HepG2 (cell line): Measurements from ENCODE around the gene VEZF1. TPM values are rescaled to one million over a fixed set of nuclear protein-coding genes. Genes with fewer than 3 reads are reported as not detected.

Source experiments
- BORCS8-MEF2B ChIP-seq: sonication (generic); formaldehyde crosslinking; IDR thresholded peaks from 2 replicates; pipeline ENCODE4 v1.8.0; 2022; ENCODE audit warnings: mild to moderate bottlenecking, missing genetic modification reagents
- CHD4 ChIP-seq: fragments of 200-600 bp; sonication (generic); IDR thresholded peaks from 2 replicates; pipeline ENCODE4 v1.7.0; 2017; ENCODE audit warnings: mild to moderate bottlenecking, low read length, borderline replicate concordance
- E2F2 ChIP-seq: sonication (generic); formaldehyde crosslinking; IDR thresholded peaks from 2 replicates; pipeline ENCODE4 v1.4.0; 2020; ENCODE audit warnings: missing genetic modification reagents, borderline replicate concordance
- E2F5 ChIP-seq: sonication (generic); formaldehyde crosslinking; conservative IDR thresholded peaks from 2 replicates; pipeline ENCODE4 v1.4.0; 2020; ENCODE audit warnings: missing genetic modification reagents
- HNF4A ChIP-seq: sonication (generic); formaldehyde crosslinking; IDR thresholded peaks from 2 replicates; pipeline ENCODE4 v1.4.0; 2020; ENCODE audit warnings: missing genetic modification reagents
- HOMEZ ChIP-seq: IDR thresholded peaks from 2 replicates; pipeline ENCODE4 v1.6.1; 2016; ENCODE audit warnings: low read depth
- IRF2 ChIP-seq: IDR thresholded peaks from 2 replicates; pipeline ENCODE4 v1.6.1; 2018; ENCODE audit warnings: missing genetic modification reagents, missing compliant biosample characterization
- NCOR1 ChIP-seq: fragments of 200-600 bp; sonication (generic); IDR thresholded peaks from 2 replicates; pipeline ENCODE4 v1.7.0; 2017; ENCODE audit warnings: antibody characterized with exemption, low read length, borderline replicate concordance
- NR2F2 ChIP-seq: IDR thresholded peaks from 2 replicates; pipeline ENCODE4 v1.6.1; 2012; ENCODE audit warnings: low read depth, inconsistent platforms, borderline replicate concordance
- NR2F6 ChIP-seq, 2 experiments: IDR thresholded peaks; 2 replicates each; pipeline ENCODE4 v1.6.1; 2016; ENCODE audit warnings: antibody characterized with exemption in 1 of 2, mild to moderate bottlenecking in 1 of 2
- PATZ1 ChIP-seq: sonication (generic); formaldehyde crosslinking; IDR thresholded peaks from 2 replicates; pipeline ENCODE4 v1.4.0; 2020; ENCODE audit warnings: missing genetic modification reagents
- RARA ChIP-seq: IDR thresholded peaks from 2 replicates; pipeline ENCODE4 v1.6.1; 2016; ENCODE audit warnings: missing genetic modification reagents, missing compliant biosample characterization
- RFX1 ChIP-seq: fragments of 450-650 bp; IDR thresholded peaks from 2 replicates; pipeline ENCODE4 v1.6.1; 2017
- SALL1 ChIP-seq: sonication (generic); formaldehyde crosslinking; IDR thresholded peaks from 2 replicates; pipeline ENCODE4 v1.8.0; 2022; ENCODE audit warnings: mild to moderate bottlenecking, missing genetic modification reagents
- TBL1XR1 ChIP-seq: fragments of 150-350 bp; IDR thresholded peaks from 2 replicates; pipeline ENCODE4 v1.6.1; 2014; ENCODE audit warnings: borderline replicate concordance, low read length; ENCODE audit not compliant: partially characterized antibody
- TFE3 ChIP-seq: IDR thresholded peaks from 2 replicates; pipeline ENCODE4 v1.6.1; 2016
- ZBTB3 ChIP-seq: sonication (generic); formaldehyde crosslinking; IDR thresholded peaks from 2 replicates; pipeline ENCODE4 v1.4.0; 2020; ENCODE audit warnings: low read depth, mild to moderate bottlenecking, moderate library complexity, missing genetic modification reagents, borderline replicate concordance
- ZNF207 ChIP-seq: fragments of 450-650 bp; IDR thresholded peaks from 2 replicates; pipeline ENCODE4 v1.6.1; 2016; ENCODE audit warnings: antibody characterized with exemption, borderline replicate concordance
- ZNF33B ChIP-seq: sonication (generic); formaldehyde crosslinking; IDR thresholded peaks from 2 replicates; pipeline ENCODE4 v1.5.1; 2020; ENCODE audit warnings: mild to moderate bottlenecking, missing genetic modification reagents
- ZNF710 ChIP-seq: sonication (generic); formaldehyde crosslinking; IDR thresholded peaks from 2 replicates; pipeline ENCODE4 v1.5.0; 2020; ENCODE audit warnings: mild to moderate bottlenecking, missing genetic modification reagents, borderline replicate concordance
- ZNF776 ChIP-seq: sonication (generic); formaldehyde crosslinking; IDR thresholded peaks from 2 replicates; pipeline ENCODE4 v1.4.0; 2020; ENCODE audit warnings: mild to moderate bottlenecking, missing genetic modification reagents
- ZSCAN20 ChIP-seq: sonication (generic); formaldehyde crosslinking; IDR thresholded peaks from 2 replicates; pipeline ENCODE4 v1.4.0; 2020; ENCODE audit warnings: missing genetic modification reagents, mild to moderate bottlenecking, borderline replicate concordance
- polyA plus RNA-seq, 8 experiments: library from polyadenylated mRNA; depleted of rRNA in 3 of 8; stranded (reverse) in 7 of 8; unstranded in 1 of 8; fragments of >200 nt; fragmentation: Illumina TruSeq in 4 of 8; extraction: Trizol in 4 of 8; gene quantifications; 2 replicates each; pipeline versions ENCODE4 v1.2.1 to v1.2.3, GENCODE V29; 2011 to 2016; ENCODE audit warnings: low read depth in 4 of 8, missing spikeins in 1 of 8, mixed read lengths in 1 of 8; ENCODE audit not compliant: insufficient read depth in 1 of 8
- total RNA-seq, 5 experiments: library from RNA; depleted of rRNA; stranded (reverse); fragments of >200 nt; fragmentation: Illumina TruSeq; extraction: Trizol; gene quantifications; 2 replicates each; pipeline ENCODE4 v1.2.3, GENCODE V29; 2016; ENCODE audit warnings: low read depth in 1 of 5

VEZF1 gene
- total and polyA plus RNA-seq, 2 of the 13 experiments (the other 11 are each of a cell fraction or from before 2014, with no cell fraction given) = 45.9 to 49.7 TPM

GRCh38 chr17:57953219-57953618 lies 34.8 kb downstream of the VEZF1 start (continued):
- TF ChIP-seq E2F2 (CRISPR knock-in tag) = no peak
- peak; percentile 46; the same call in 1 of the 2 replicates for TF ChIP-seq RFX1
- 0 out of 2 replicates have a peak, but pooled peaks have one; percentile 17 for TF ChIP-seq IRF2 (CRISPR knock-in tag)
- TF ChIP-seq NR2F2 = peak; percentile 60; the same call in 1 of the 2 replicates
- TF ChIP-seq TFE3 = peak; percentile 46; the same call in 1 of the 2 replicates
- 0 out of 2 replicates have a peak, but pooled peaks have one; percentile 22 for TF ChIP-seq ZNF710 (CRISPR knock-in tag)
- no peak for TF ChIP-seq ZBTB3 (CRISPR knock-in tag)
- peak; percentile 88 for TF ChIP-seq RARA (CRISPR knock-in tag)
- 0 out of 2 replicates have a peak, but pooled peaks have one; percentile 14 for TF ChIP-seq HOMEZ
- TF ChIP-seq ZNF776 (CRISPR knock-in tag) = no peak
- TF ChIP-seq NR2F6 (IDR thresholded peaks at IDR 0.05) = peak; percentile 75
- TF ChIP-seq NR2F6 (CRISPR knock-in tag; IDR thresholded peaks at IDR 0.05) = peak; percentile 91
- TF ChIP-seq PATZ1 = peak; percentile 39; the same call in 1 of the 2 replicates
- TF ChIP-seq E2F5 (CRISPR knock-in tag) = no peak
- TF ChIP-seq ZNF33B (CRISPR knock-in tag) = no peak
- peak; percentile 90 for TF ChIP-seq HNF4A (CRISPR knock-in tag)
- TF ChIP-seq BORCS8-MEF2B (CRISPR knock-in tag) = no peak
- no peak for TF ChIP-seq ZNF207
- TF ChIP-seq NCOR1 = peak; percentile 80; the same call in 1 of the 2 replicates
- TF ChIP-seq CHD4 = peak; percentile 44
- peak; percentile 46 for TF ChIP-seq SALL1 (CRISPR knock-in tag)
- no peak for TF ChIP-seq ZSCAN20
- TF ChIP-seq TBL1XR1 = peak; percentile 31
